Brain microvascular endothelial cell (primary cell): ENCODE data around the gene ZIC2.

Experiments
- DNase-seq: peaks from one replicate; pipeline ENCODE4 v3.0.0-alpha.2; 2020
- H3K27ac ChIP-seq: fragments of 250-450 bp; sonication (Bioruptor Pico); 2 replicates; pipeline ENCODE4 v1.5.1; 2020; ENCODE audit warnings: mild to moderate bottlenecking, moderate library complexity
- H3K27me3 ChIP-seq: fragments of 250-450 bp; sonication (Bioruptor Pico); replicated peaks from 2 replicates; pipeline ENCODE4 v1.5.1; 2020; ENCODE audit warnings: mild to moderate bottlenecking
- H3K36me3 ChIP-seq: fragments of 250-450 bp; sonication (Bioruptor Pico); replicated peaks from 2 replicates; pipeline ENCODE4 v1.5.1; 2020; ENCODE audit warnings: mild to moderate bottlenecking
- H3K4me3 ChIP-seq: 2 replicates; pipeline ENCODE4 v1.5.1; 2011; ENCODE audit warnings: low read depth, mild to moderate bottlenecking, control low read depth, low read length, moderate library complexity
- in situ Hi-C: cut with HindIII; loops from 2 replicates; pipeline ENCODE4 v1.10.0; 2017; ENCODE audit warnings: low sequenced_read_pairs, low pct_ligation_motif_present
- TF ChIP-seq, protein P1 (sequence below): IDR thresholded peaks from 2 replicates; pipeline ENCODE4 v1.5.1; 2011; ENCODE audit warnings: low read depth, mild to moderate bottlenecking, moderate library complexity, low read length, control low read depth, inconsistent platforms; ENCODE audit errors: missing control alignments

ZIC2 gene

DNA sequence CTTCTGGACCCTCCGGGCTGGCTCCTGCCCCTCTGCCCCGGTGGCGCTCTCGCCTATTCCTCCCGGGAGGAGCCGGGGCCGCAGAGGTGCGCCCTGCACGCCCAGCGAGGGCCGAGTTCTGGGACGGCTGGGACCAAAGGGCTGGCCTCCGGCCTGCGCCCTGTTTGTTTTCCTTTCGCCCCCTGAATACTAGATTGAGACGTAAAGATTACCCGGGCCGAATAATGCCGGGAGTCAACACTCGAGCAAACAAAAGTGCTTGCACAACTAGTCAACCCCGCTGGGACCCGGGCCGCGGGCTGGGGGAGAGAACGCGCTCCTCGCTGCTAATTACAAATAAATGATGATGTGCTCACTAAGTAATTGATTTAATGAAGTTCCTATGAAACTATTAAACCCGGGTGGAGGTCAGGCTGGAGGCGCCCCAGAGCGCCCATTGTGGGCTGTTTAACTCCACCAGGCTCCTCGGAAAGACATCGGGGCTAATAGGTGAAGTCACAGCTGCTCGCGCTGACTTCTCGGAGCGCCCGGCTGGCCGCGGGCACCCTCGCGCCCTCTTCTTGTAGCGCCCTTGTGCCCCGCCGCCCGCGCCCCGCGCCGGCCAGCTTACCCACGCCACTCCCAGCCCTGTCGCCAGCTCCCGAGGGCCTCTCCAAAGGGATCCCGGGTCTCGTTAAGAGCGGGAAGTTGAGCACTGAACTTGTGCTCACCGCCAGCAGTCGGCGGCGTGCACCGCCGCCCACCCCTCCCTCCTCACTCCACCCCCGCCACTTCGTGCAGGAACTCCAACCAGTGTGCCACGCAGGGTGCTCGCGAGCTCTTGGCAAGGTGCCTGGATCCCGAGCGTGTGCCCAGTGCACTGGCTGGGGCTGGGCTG is 24.9 kb upstream of the ZIC2 start:
- H3K36me3 ChIP-seq, result no peaks in the 10 kb centered on the region
- TF ChIP-seq, protein P1, sequence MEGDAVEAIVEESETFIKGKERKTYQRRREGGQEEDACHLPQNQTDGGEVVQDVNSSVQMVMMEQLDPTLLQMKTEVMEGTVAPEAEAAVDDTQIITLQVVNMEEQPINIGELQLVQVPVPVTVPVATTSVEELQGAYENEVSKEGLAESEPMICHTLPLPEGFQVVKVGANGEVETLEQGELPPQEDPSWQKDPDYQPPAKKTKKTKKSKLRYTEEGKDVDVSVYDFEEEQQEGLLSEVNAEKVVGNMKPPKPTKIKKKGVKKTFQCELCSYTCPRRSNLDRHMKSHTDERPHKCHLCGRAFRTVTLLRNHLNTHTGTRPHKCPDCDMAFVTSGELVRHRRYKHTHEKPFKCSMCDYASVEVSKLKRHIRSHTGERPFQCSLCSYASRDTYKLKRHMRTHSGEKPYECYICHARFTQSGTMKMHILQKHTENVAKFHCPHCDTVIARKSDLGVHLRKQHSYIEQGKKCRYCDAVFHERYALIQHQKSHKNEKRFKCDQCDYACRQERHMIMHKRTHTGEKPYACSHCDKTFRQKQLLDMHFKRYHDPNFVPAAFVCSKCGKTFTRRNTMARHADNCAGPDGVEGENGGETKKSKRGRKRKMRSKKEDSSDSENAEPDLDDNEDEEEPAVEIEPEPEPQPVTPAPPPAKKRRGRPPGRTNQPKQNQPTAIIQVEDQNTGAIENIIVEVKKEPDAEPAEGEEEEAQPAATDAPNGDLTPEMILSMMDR, result no peak
- H3K27ac ChIP-seq, result no peak overlapping the region
- no peak for DNase-seq
- peaks cover 7% of the 10 kb centered on the region for H3K27me3 ChIP-seq
- in situ Hi-C loops, result no loop called here
- H3K4me3 ChIP-seq, result peak overlapping the region; percentile 5

DNA sequence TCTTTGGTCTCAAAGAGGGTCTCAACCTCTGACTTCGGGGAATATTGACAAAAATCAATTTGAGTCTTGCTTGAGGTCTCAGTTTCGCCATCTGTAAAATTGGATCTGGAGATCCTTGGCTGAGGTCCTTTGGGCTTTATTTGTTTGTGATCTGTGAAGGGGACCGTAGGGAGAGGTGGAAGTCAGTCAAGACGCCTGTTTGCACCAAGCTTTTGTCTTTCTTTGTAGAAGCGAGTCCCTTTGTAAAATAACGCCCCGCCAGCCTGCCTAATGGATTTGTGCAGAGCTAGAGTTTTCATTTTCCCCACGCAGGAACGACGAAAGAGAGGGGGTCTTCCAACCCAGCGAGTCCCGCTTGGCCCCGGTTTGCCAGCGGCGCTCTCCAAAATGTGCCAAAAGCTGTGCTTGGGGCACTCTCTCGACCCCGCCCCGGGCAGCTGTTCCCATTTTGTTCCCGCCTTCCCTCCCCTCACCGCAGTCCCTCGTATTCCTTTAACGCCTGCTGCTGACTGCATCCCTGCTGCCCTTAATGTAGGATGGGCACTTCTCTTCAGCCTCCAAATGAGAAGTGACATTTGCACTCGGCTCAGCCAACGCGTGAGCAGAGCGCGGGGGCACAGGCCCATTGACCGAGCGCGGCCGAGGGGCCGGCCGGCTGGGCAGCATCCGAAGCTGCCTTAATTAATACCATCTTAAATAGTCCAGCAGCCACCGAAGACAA is 23.0 kb upstream of the ZIC2 start:
- DNase-seq, result no peak
- Histone ChIP-seq H3K27ac (no peak overlapping the region), H3K4me3 (no peak overlapping the region), H3K27me3 (peaks cover 7% of the 10 kb centered on the region), H3K36me3 (no peaks in the 10 kb centered on the region)
- in situ Hi-C loops, result no loop called here
- TF ChIP-seq, protein P1, result no peak

DNA sequence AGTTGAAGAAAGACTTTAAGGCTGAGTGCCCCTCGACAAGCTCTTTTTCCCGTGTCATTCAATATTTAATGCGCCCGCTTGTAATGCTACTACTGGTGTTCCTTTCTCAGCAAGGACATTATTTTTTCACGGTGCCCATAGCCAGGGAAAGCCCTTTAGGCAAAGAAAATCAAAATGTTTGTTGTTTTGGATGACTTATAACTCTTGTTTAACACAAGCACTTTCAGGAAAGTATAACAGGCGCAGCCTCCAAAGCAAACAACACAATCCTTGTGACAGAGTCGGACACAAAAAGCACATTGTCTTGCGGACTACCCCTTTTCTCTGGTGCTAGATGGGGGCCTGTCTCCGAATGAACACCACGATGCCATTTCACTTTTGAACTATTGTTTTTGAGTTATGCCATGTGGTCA is 22.5 kb upstream of the ZIC2 start:
- DNase-seq, result no peak
- H3K27me3 ChIP-seq, result peaks cover 7% of the 10 kb centered on the region
- no peak overlapping the region for H3K27ac ChIP-seq
- in situ Hi-C loops, result no loop called here
- H3K36me3 ChIP-seq, result no peaks in the 10 kb centered on the region
- H3K4me3 ChIP-seq, result no peak overlapping the region
- TF ChIP-seq, protein P1, result no peak

DNA sequence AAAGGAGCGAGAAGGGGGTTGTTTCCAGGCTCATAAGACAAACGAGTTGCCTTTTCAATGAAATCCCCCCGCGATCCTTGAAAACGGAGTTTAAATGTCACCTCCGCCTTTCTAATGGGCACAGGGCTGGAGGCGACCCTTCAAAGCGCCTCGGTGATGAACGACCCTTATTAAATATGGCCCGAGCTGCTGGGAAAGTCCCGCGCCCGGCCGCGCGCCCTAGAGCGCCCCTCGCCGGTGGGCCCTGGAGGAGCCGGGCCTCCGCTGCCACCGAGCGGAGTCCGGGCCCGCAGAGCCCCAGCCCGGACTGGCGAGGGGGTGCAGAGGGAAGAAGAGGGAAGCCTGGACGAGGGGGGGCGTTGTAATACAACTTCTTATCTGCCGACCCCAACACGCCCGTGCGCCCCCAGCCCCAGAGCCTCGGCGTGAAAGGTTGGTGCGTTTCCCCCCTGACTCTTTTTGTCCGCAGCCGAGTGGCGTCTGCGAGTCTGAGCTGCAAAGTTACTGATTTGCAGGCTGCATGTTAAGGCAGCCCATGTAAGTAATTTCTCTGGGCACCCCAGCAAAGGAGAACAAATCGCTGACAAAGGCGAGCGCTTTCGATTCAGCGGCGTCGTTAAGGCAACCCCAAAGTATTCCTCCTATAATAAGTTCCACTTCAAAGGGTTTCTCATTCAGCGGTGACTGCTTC is 21.9 kb upstream of the ZIC2 start:
- H3K4me3 ChIP-seq, result peak overlapping the region; percentile 53
- H3K27me3 ChIP-seq, result peaks cover 7% of the 10 kb centered on the region
- H3K27ac ChIP-seq, result no peak overlapping the region
- in situ Hi-C loops, result no loop called here
- TF ChIP-seq, protein P1, result no peak
- no peaks in the 10 kb centered on the region for H3K36me3 ChIP-seq
- DNase-seq, result no peak

DNA sequence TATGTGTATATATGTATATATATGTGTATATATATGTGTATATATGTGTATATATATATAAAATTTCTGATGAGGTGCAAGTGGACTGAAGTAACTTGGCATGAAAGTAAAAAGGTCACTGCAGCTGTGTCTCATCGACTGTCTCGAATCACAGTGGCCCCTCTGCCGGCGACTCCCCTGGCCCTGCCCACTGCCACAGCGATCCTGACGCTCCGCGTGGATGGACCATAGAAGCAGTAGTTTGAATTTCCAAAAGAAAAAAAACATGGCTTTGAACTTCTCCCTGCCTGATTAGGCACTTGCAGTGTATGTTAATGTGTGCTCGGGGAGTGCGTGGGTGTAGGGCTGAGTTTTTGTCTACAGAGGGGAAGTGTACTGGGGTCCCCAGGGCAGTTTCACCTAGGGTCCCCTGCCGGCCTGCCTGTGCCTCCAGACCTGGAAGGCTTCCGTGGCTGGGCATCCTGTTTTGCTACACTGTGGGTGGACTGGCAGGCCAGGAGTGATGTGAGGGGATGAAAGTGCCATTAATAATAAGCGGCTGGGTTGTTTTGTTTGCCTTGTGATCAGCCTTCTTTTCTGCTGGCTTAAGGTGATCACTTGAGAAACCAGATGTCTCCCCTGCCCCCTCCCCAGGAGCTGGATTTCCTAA is 20.8 kb upstream of the ZIC2 start:
- H3K27me3 ChIP-seq, result peaks cover 7% of the 10 kb centered on the region
- TF ChIP-seq, protein P1, result no peak
- DNase-seq, result no peak
- in situ Hi-C loops, result no loop called here
- no peak overlapping the region for H3K27ac ChIP-seq
- no peaks in the 10 kb centered on the region for H3K36me3 ChIP-seq
- no peak overlapping the region for H3K4me3 ChIP-seq
